ENCODE data around the gene MTMR12.

GRCh38 chr5:32276173-32276853 lies 36.4 kb downstream of the MTMR12 start:
- TF ChIP-seq CTCF (IDR thresholded peaks at IDR 0.05) (no peak), POLR2A (IDR thresholded peaks at IDR 0.05) (no peak), EP300 (IDR thresholded peaks at IDR 0.05) (no peak)
